ENCODE results near the gene NOMO2. TPM values are rescaled to one million over a fixed set of nuclear protein-coding genes. Genes with fewer than 3 reads are reported as not detected.
"Not testable (repeated sequence)": the region's sequence is repeated elsewhere in the genome, so short reads cannot be mapped to it uniquely, and the experiment has no call there.

Gene NOMO2
- polyA plus RNA-seq, 1 donor (not counting 4 experiments of a cell fraction or from before 2014, with no cell fraction given), result 66.0 TPM

- H3K9ac ChIP-seq (ENCODE audit: control insufficient read depth, extremely low read depth, insufficient read depth, low read length); H3K4me1 ChIP-seq (ENCODE audit: control insufficient read depth, extremely low read depth, insufficient read depth, low read length); dilution Hi-C loops (cut with MboI; ENCODE audit: extremely low pct_ligation_motif_present, low sequenced_read_pairs); H3K4me2 ChIP-seq (ENCODE audit: control insufficient read depth, extremely low read depth, insufficient read depth, low read depth, low read length); H3K79me2 ChIP-seq (ENCODE audit: control insufficient read depth, insufficient read depth, low read length); H3K4me3 ChIP-seq (ENCODE audit: control insufficient read depth in 2 of 3, extremely low read depth in 1 of 3, insufficient read depth in 2 of 3, low read depth in 1 of 3, low read length in 3 of 3); H4K20me1 ChIP-seq (ENCODE audit: control insufficient read depth, extremely low read depth, insufficient read depth, low read length); H3K9me3 ChIP-seq (ENCODE audit: control insufficient read depth, low read depth, low read length); H3K9me1 ChIP-seq (ENCODE audit: control insufficient read depth, extremely low read depth, insufficient read depth, low read length); DNase-seq (ENCODE audit: low read depth, low spot score); H3K36me3 ChIP-seq (ENCODE audit: control insufficient read depth in 2 of 2, extremely low read depth in 1 of 2, insufficient read depth in 2 of 2, low read length in 2 of 2); H2AFZ ChIP-seq (ENCODE audit: control insufficient read depth, low read length); H3K27ac ChIP-seq (ENCODE audit: control insufficient read depth, insufficient read depth, low read length); FAIRE-seq; H3K27me3 ChIP-seq (ENCODE audit: control insufficient read depth, extremely low read depth, insufficient read depth, low read length): not testable (repeated sequence)
These were observed 36.7 kb upstream of the NOMO2 start for GRCh38 chr16:18598582-18598981.

GRCh38 chr16:18597734-18598133 lies 35.8 kb upstream of the NOMO2 start:
- H3K9me1 ChIP-seq (ENCODE audit: control insufficient read depth, extremely low read depth, insufficient read depth, low read length); H3K27ac ChIP-seq (ENCODE audit: control insufficient read depth, insufficient read depth, low read length); H3K79me2 ChIP-seq (ENCODE audit: control insufficient read depth, insufficient read depth, low read length); dilution Hi-C loops (cut with MboI; ENCODE audit: extremely low pct_ligation_motif_present, low sequenced_read_pairs); H3K9me3 ChIP-seq (ENCODE audit: control insufficient read depth, low read depth, low read length); H3K9ac ChIP-seq (ENCODE audit: control insufficient read depth, extremely low read depth, insufficient read depth, low read length); H3K4me3 ChIP-seq (ENCODE audit: control insufficient read depth in 2 of 3, extremely low read depth in 1 of 3, insufficient read depth in 2 of 3, low read depth in 1 of 3, low read length in 3 of 3); H3K27me3 ChIP-seq (ENCODE audit: control insufficient read depth, extremely low read depth, insufficient read depth, low read length); H2AFZ ChIP-seq (ENCODE audit: control insufficient read depth, low read length); FAIRE-seq; H3K36me3 ChIP-seq (ENCODE audit: control insufficient read depth in 2 of 2, extremely low read depth in 1 of 2, insufficient read depth in 2 of 2, low read length in 2 of 2); H3K4me2 ChIP-seq (ENCODE audit: control insufficient read depth, extremely low read depth, insufficient read depth, low read depth, low read length); H3K4me1 ChIP-seq (ENCODE audit: control insufficient read depth, extremely low read depth, insufficient read depth, low read length); DNase-seq (ENCODE audit: low read depth, low spot score); H4K20me1 ChIP-seq (ENCODE audit: control insufficient read depth, extremely low read depth, insufficient read depth, low read length): not testable (repeated sequence)

DNA sequence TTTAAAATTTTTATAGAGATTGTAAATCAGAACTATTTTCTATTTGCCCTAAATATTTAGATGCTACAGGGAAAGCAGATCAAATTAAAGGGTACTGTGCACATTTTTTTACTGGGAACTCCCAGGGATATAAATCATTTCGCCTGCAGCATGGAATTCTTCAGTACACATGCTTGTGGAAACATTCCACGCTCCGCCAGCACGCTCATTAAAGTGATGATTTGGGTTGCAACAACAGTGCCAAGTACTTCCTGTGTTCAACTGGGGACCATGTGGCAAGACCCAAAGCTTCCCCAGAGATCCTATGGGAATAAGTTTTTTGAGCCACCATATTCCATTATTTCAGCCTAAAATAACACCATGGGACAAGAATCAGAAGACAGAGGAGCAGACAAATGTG lies 35.4 kb upstream of the NOMO2 start:
- H3K4me3 ChIP-seq (ENCODE audit: control insufficient read depth in 2 of 3, extremely low read depth in 1 of 3, insufficient read depth in 2 of 3, low read depth in 1 of 3, low read length in 3 of 3); DNase-seq (ENCODE audit: low read depth, low spot score); H3K4me2 ChIP-seq (ENCODE audit: control insufficient read depth, extremely low read depth, insufficient read depth, low read depth, low read length); H3K9me3 ChIP-seq (ENCODE audit: control insufficient read depth, low read depth, low read length); H2AFZ ChIP-seq (ENCODE audit: control insufficient read depth, low read length); H3K36me3 ChIP-seq (ENCODE audit: control insufficient read depth in 2 of 2, extremely low read depth in 1 of 2, insufficient read depth in 2 of 2, low read length in 2 of 2); H4K20me1 ChIP-seq (ENCODE audit: control insufficient read depth, extremely low read depth, insufficient read depth, low read length); H3K9ac ChIP-seq (ENCODE audit: control insufficient read depth, extremely low read depth, insufficient read depth, low read length); FAIRE-seq; H3K27me3 ChIP-seq (ENCODE audit: control insufficient read depth, extremely low read depth, insufficient read depth, low read length); H3K27ac ChIP-seq (ENCODE audit: control insufficient read depth, insufficient read depth, low read length); dilution Hi-C loops (cut with MboI; ENCODE audit: extremely low pct_ligation_motif_present, low sequenced_read_pairs); H3K9me1 ChIP-seq (ENCODE audit: control insufficient read depth, extremely low read depth, insufficient read depth, low read length); H3K79me2 ChIP-seq (ENCODE audit: control insufficient read depth, insufficient read depth, low read length); H3K4me1 ChIP-seq (ENCODE audit: control insufficient read depth, extremely low read depth, insufficient read depth, low read length): not testable (repeated sequence)

GRCh38 chr16:18595796-18596195 lies 33.9 kb upstream of the NOMO2 start:
- H3K4me2 ChIP-seq (ENCODE audit: control insufficient read depth, extremely low read depth, insufficient read depth, low read depth, low read length); H4K20me1 ChIP-seq (ENCODE audit: control insufficient read depth, extremely low read depth, insufficient read depth, low read length); H3K4me1 ChIP-seq (ENCODE audit: control insufficient read depth, extremely low read depth, insufficient read depth, low read length); DNase-seq (ENCODE audit: low read depth, low spot score); H3K36me3 ChIP-seq (ENCODE audit: control insufficient read depth in 2 of 2, extremely low read depth in 1 of 2, insufficient read depth in 2 of 2, low read length in 2 of 2); H3K27me3 ChIP-seq (ENCODE audit: control insufficient read depth, extremely low read depth, insufficient read depth, low read length); H2AFZ ChIP-seq (ENCODE audit: control insufficient read depth, low read length); H3K9me3 ChIP-seq (ENCODE audit: control insufficient read depth, low read depth, low read length); dilution Hi-C loops (cut with MboI; ENCODE audit: extremely low pct_ligation_motif_present, low sequenced_read_pairs); FAIRE-seq; H3K9ac ChIP-seq (ENCODE audit: control insufficient read depth, extremely low read depth, insufficient read depth, low read length); H3K9me1 ChIP-seq (ENCODE audit: control insufficient read depth, extremely low read depth, insufficient read depth, low read length); H3K79me2 ChIP-seq (ENCODE audit: control insufficient read depth, insufficient read depth, low read length); H3K27ac ChIP-seq (ENCODE audit: control insufficient read depth, insufficient read depth, low read length); H3K4me3 ChIP-seq (ENCODE audit: control insufficient read depth in 2 of 3, extremely low read depth in 1 of 3, insufficient read depth in 2 of 3, low read depth in 1 of 3, low read length in 3 of 3): not testable (repeated sequence)

DNA sequence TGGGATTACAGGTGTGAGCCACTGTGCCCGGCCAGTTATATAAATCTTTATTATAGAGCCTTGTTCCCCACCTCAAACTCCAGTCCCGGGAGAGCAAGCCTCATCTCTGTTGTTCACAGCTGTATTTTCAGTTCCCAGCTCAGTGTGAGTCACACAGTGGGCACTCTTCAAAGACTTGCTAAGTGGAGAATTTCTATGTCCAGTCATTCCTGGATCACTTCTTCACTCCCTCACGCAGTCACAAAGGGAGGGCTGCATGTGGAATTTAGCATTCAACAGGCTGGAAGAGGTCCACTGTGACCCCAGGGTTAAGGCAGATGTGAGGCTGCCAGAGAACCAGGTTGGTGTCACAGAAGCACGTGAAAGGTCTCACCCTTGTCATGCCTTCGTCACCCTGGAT lies 33.0 kb upstream of the NOMO2 start:
- H3K4me3 ChIP-seq (ENCODE audit: control insufficient read depth in 2 of 3, extremely low read depth in 1 of 3, insufficient read depth in 2 of 3, low read depth in 1 of 3, low read length in 3 of 3); H4K20me1 ChIP-seq (ENCODE audit: control insufficient read depth, extremely low read depth, insufficient read depth, low read length); dilution Hi-C loops (cut with MboI; ENCODE audit: extremely low pct_ligation_motif_present, low sequenced_read_pairs); H3K36me3 ChIP-seq (ENCODE audit: control insufficient read depth in 2 of 2, extremely low read depth in 1 of 2, insufficient read depth in 2 of 2, low read length in 2 of 2); H3K9me3 ChIP-seq (ENCODE audit: control insufficient read depth, low read depth, low read length); FAIRE-seq; H3K9me1 ChIP-seq (ENCODE audit: control insufficient read depth, extremely low read depth, insufficient read depth, low read length); H3K4me1 ChIP-seq (ENCODE audit: control insufficient read depth, extremely low read depth, insufficient read depth, low read length); H3K9ac ChIP-seq (ENCODE audit: control insufficient read depth, extremely low read depth, insufficient read depth, low read length); H3K27ac ChIP-seq (ENCODE audit: control insufficient read depth, insufficient read depth, low read length); H3K79me2 ChIP-seq (ENCODE audit: control insufficient read depth, insufficient read depth, low read length); H2AFZ ChIP-seq (ENCODE audit: control insufficient read depth, low read length); H3K4me2 ChIP-seq (ENCODE audit: control insufficient read depth, extremely low read depth, insufficient read depth, low read depth, low read length); DNase-seq (ENCODE audit: low read depth, low spot score); H3K27me3 ChIP-seq (ENCODE audit: control insufficient read depth, extremely low read depth, insufficient read depth, low read length): not testable (repeated sequence)
